Ectodermal cell (in vitro differentiated cells): ENCODE data around the gene CACNG5.

Experiments used
- H3K27ac ChIP-seq: 2 replicates; pipeline ENCODE4 v1.7.0; 2013; ENCODE audit warnings: mild to moderate bottlenecking, low read depth, low read length; ENCODE audit not compliant: insufficient read depth, poor library complexity, severe bottlenecking
- H3K27me3 ChIP-seq: 2 replicates; pipeline ENCODE4 v1.7.0; 2013; ENCODE audit warnings: mild to moderate bottlenecking, low read length; ENCODE audit not compliant: insufficient read depth, control insufficient read depth, poor library complexity, severe bottlenecking
- H3K36me3 ChIP-seq: one replicate; pipeline ENCODE4 v1.7.0; 2013; ENCODE audit warnings: low read length; ENCODE audit not compliant: control insufficient read depth, insufficient read depth
- H3K4me1 ChIP-seq: one replicate; pipeline ENCODE4 v1.7.0; 2013; ENCODE audit warnings: low read length; ENCODE audit not compliant: control insufficient read depth, insufficient read depth
- H3K4me3 ChIP-seq: 2 replicates; pipeline ENCODE4 v1.7.0; 2013; ENCODE audit warnings: low read depth, low read length, control low read depth; ENCODE audit not compliant: insufficient read depth
- H3K9me3 ChIP-seq: 2 replicates; pipeline ENCODE4 v1.7.0; 2013; ENCODE audit warnings: mild to moderate bottlenecking, low read length, moderate library complexity; ENCODE audit not compliant: control insufficient read depth
- WGBS, 2 experiments: methylation state at CpG; one replicate each; pipeline ENCODE4 v1.1.7; 2013; ENCODE audit warnings: missing lambda C conversion rate in 2 of 2; 5-methylcytosine and 5-hydroxymethylcytosine counted together

Gene CACNG5

GRCh38 chr17:66817750-66818149 lies 17.2 kb upstream of the CACNG5 start:
- WGBS, 2 experiments, result 94 to 100% methylated on average over 1 of the region's 1 CpG

GRCh38 chr17:66819466-66819865 lies 15.5 kb upstream of the CACNG5 start:
- WGBS, 2 experiments, result 91 to 94% methylated on average over 6 of the region's 6 CpGs
- H3K36me3 ChIP-seq, result no peaks in the 10 kb centered on the region
- H3K27ac ChIP-seq, result no peak overlapping the region
- no peaks in the 10 kb centered on the region for H3K27me3 ChIP-seq
- no peak overlapping the region for H3K4me3 ChIP-seq
- no peaks in the 10 kb centered on the region for H3K4me1 ChIP-seq
- H3K9me3 ChIP-seq, result no peaks in the 10 kb centered on the region

More at GRCh38 chr17:66817750-66818149, 17.2 kb upstream of the CACNG5 start:
- H3K27me3 ChIP-seq, result no peaks in the 10 kb centered on the region
- H3K9me3 ChIP-seq, result no peaks in the 10 kb centered on the region
- no peak overlapping the region for H3K27ac ChIP-seq
- H3K4me1 ChIP-seq, result no peaks in the 10 kb centered on the region
- H3K36me3 ChIP-seq, result no peaks in the 10 kb centered on the region
- H3K4me3 ChIP-seq, result no peak overlapping the region

GRCh38 chr17:66822009-66822408 lies 12.9 kb upstream of the CACNG5 start:
- Histone ChIP-seq H3K4me1 (no peaks in the 10 kb centered on the region), H3K4me3 (no peak overlapping the region), H3K9me3 (no peaks in the 10 kb centered on the region), H3K27me3 (no peaks in the 10 kb centered on the region), H3K36me3 (no peaks in the 10 kb centered on the region), H3K27ac (no peak overlapping the region)
- 88 to 90% methylated on average over 6 to 7 of the region's 8 CpGs for WGBS, 2 experiments

- H3K27ac ChIP-seq, result no peak overlapping the region
- peaks cover 6% of the 10 kb centered on the region for H3K4me1 ChIP-seq
- no peak overlapping the region for H3K4me3 ChIP-seq
- 91 to 94% methylated on average over 6 of the region's 6 CpGs for WGBS, 2 experiments
- H3K9me3 ChIP-seq, result no peaks in the 10 kb centered on the region
- H3K36me3 ChIP-seq, result no peaks in the 10 kb centered on the region
- H3K27me3 ChIP-seq, result peaks cover 10% of the 10 kb centered on the region
These were observed 8.1 kb upstream of the CACNG5 start for GRCh38 chr17:66826856-66827255.

GRCh38 chr17:66829386-66829864 lies 5.5 kb upstream of the CACNG5 start:
- Histone ChIP-seq H3K27ac (no peak overlapping the region), H3K4me3 (no peak overlapping the region), H3K4me1 (peaks cover 6% of the 10 kb centered on the region), H3K9me3 (no peaks in the 10 kb centered on the region), H3K27me3 (peaks cover 17% of the 10 kb centered on the region), H3K36me3 (no peaks in the 10 kb centered on the region)
- 9 to 11% methylated on average over 18 of the region's 18 CpGs for WGBS, 2 experiments

GRCh38 chr17:66829883-66830282 lies 5.0 kb upstream of the CACNG5 start:
- H3K9me3 ChIP-seq, result no peaks in the 10 kb centered on the region
- 26 to 30% methylated on average over 10 of the region's 10 CpGs for whole genome bisulfite sequencing, 2 experiments
- H3K36me3 ChIP-seq, result no peaks in the 10 kb centered on the region
- peak overlapping the region; percentile 9 for H3K27ac ChIP-seq
- H3K4me3 ChIP-seq, result no peak overlapping the region
- H3K27me3 ChIP-seq, result peaks cover 22% of the 10 kb centered on the region
- H3K4me1 ChIP-seq, result peaks cover 6% of the 10 kb centered on the region

GRCh38 chr17:66830451-66830850 lies 4.5 kb upstream of the CACNG5 start:
- Histone ChIP-seq H3K36me3 (no peaks in the 10 kb centered on the region), H3K27me3 (peaks cover 28% of the 10 kb centered on the region), H3K27ac (no peak overlapping the region), H3K9me3 (no peaks in the 10 kb centered on the region), H3K4me3 (no peak overlapping the region), H3K4me1 (peaks cover 6% of the 10 kb centered on the region)
- 25 to 30% methylated on average over 4 of the region's 4 CpGs for WGBS, 2 experiments

- peaks cover 6% of the 10 kb centered on the region for H3K4me1 ChIP-seq
- no peaks in the 10 kb centered on the region for H3K36me3 ChIP-seq
- no peak overlapping the region for H3K4me3 ChIP-seq
- no peaks in the 10 kb centered on the region for H3K9me3 ChIP-seq
- WGBS, 2 experiments, result 90 to 91% methylated on average over 14 of the region's 14 CpGs
- H3K27ac ChIP-seq, result no peak overlapping the region
- peaks cover 39% of the 10 kb centered on the region for H3K27me3 ChIP-seq
These were observed 3.3 kb upstream of the CACNG5 start for GRCh38 chr17:66831383-66832210.

- Histone ChIP-seq H3K36me3 (no peaks in the 10 kb centered on the region), H3K9me3 (no peaks in the 10 kb centered on the region), H3K27me3 (peaks cover 47% of the 10 kb centered on the region), H3K4me1 (peaks cover 6% of the 10 kb centered on the region), H3K27ac (no peak overlapping the region), H3K4me3 (no peak overlapping the region)
- WGBS, 2 experiments, result 87 to 92% methylated on average over 4 of the region's 4 CpGs
These were observed 1.7 kb upstream of the CACNG5 start for GRCh38 chr17:66833201-66833600.

GRCh38 chr17:66834426-66834918 lies 445 bp upstream of the CACNG5 start:
- Histone ChIP-seq H3K9me3 (no peaks in the 10 kb centered on the region), H3K36me3 (no peaks in the 10 kb centered on the region), H3K27ac (no peak overlapping the region), H3K4me1 (peaks cover 6% of the 10 kb centered on the region), H3K4me3 (no peak overlapping the region), H3K27me3 (peaks cover 47% of the 10 kb centered on the region)
- WGBS, 2 experiments, result 47 to 48% methylated on average over 7 of the region's 7 CpGs
